ENCODE measurements around the gene PNPLA7.

Gene PNPLA7

GRCh38 chr9:137438591-137439157 is 111.5 kb downstream of the PNPLA7 start:
- no peaks in the 10 kb centered on the region for H3K4me1 ChIP-seq (ENCODE audit: insufficient read depth, low read length)
- H3K36me3 ChIP-seq (ENCODE audit: insufficient read depth, low read length) = no peaks in the 10 kb centered on the region
- no peaks in the 10 kb centered on the region for H3K9me3 ChIP-seq (ENCODE audit: control insufficient read depth, insufficient read depth, low read length)
- H3K9ac ChIP-seq (ENCODE audit: low read depth, low read length) = no peak overlapping the region

- no peaks in the 10 kb centered on the region for H3K36me3 ChIP-seq (ENCODE audit: insufficient read depth, low read length)
- no peak overlapping the region for H3K9ac ChIP-seq (ENCODE audit: low read depth, low read length)
- no peaks in the 10 kb centered on the region for H3K4me1 ChIP-seq (ENCODE audit: insufficient read depth, low read length)
- H3K9me3 ChIP-seq (ENCODE audit: control insufficient read depth, insufficient read depth, low read length) = no peaks in the 10 kb centered on the region
Observed at GRCh38 chr9:137437691-137438590, 112.3 kb downstream of the PNPLA7 start.

GRCh38 chr9:137436761-137437600 is 113.2 kb downstream of the PNPLA7 start:
- H3K9ac ChIP-seq (ENCODE audit: low read depth, low read length) = no peak overlapping the region

GRCh38 chr9:137435980-137436760 is 114.0 kb downstream of the PNPLA7 start:
- no peaks in the 10 kb centered on the region for H3K4me1 ChIP-seq (ENCODE audit: insufficient read depth, low read length)
- H3K36me3 ChIP-seq (ENCODE audit: insufficient read depth, low read length) = no peaks in the 10 kb centered on the region
- H3K9me3 ChIP-seq (ENCODE audit: control insufficient read depth, insufficient read depth, low read length) = no peaks in the 10 kb centered on the region
- no peak overlapping the region for H3K9ac ChIP-seq (ENCODE audit: low read depth, low read length)

More at GRCh38 chr9:137436761-137437600, 113.2 kb downstream of the PNPLA7 start:
- Histone ChIP-seq H3K9me3 (ENCODE audit: control insufficient read depth, insufficient read depth, low read length) (no peaks in the 10 kb centered on the region), H3K36me3 (ENCODE audit: insufficient read depth, low read length) (no peaks in the 10 kb centered on the region), H3K4me1 (ENCODE audit: insufficient read depth, low read length) (no peaks in the 10 kb centered on the region)

- no peak overlapping the region for H3K9ac ChIP-seq (ENCODE audit: low read depth, low read length)
Observed at GRCh38 chr9:137435381-137435891, 114.8 kb downstream of the PNPLA7 start.

GRCh38 chr9:137434498-137435380 is 115.5 kb downstream of the PNPLA7 start:
- Histone ChIP-seq H3K9ac (ENCODE audit: low read depth, low read length) (no peak overlapping the region), H3K4me1 (ENCODE audit: insufficient read depth, low read length) (no peaks in the 10 kb centered on the region; the same call in 1 of the 2 replicates), H3K36me3 (ENCODE audit: insufficient read depth, low read length) (no peaks in the 10 kb centered on the region), H3K9me3 (ENCODE audit: control insufficient read depth, insufficient read depth, low read length) (no peaks in the 10 kb centered on the region)

More at GRCh38 chr9:137435381-137435891, 114.8 kb downstream of the PNPLA7 start:
- no peaks in the 10 kb centered on the region for H3K36me3 ChIP-seq (ENCODE audit: insufficient read depth, low read length)
- no peaks in the 10 kb centered on the region for H3K9me3 ChIP-seq (ENCODE audit: control insufficient read depth, insufficient read depth, low read length)
- no peaks in the 10 kb centered on the region; the same call in 1 of the 2 replicates for H3K4me1 ChIP-seq (ENCODE audit: insufficient read depth, low read length)

- Histone ChIP-seq H3K9ac (ENCODE audit: low read depth, low read length) (no peak overlapping the region), H3K9me3 (ENCODE audit: control insufficient read depth, insufficient read depth, low read length) (no peaks in the 10 kb centered on the region), H3K36me3 (ENCODE audit: insufficient read depth, low read length) (no peaks in the 10 kb centered on the region), H3K4me1 (ENCODE audit: insufficient read depth, low read length) (no peaks in the 10 kb centered on the region; the same call in 1 of the 2 replicates)
Observed at GRCh38 chr9:137433916-137434431, 116.2 kb downstream of the PNPLA7 start.

- H3K36me3 ChIP-seq (ENCODE audit: insufficient read depth, low read length) = no peaks in the 10 kb centered on the region
- no peaks in the 10 kb centered on the region; the same call in 1 of the 2 replicates for H3K4me1 ChIP-seq (ENCODE audit: insufficient read depth, low read length)
- H3K9ac ChIP-seq (ENCODE audit: low read depth, low read length) = no peak overlapping the region
- no peaks in the 10 kb centered on the region for H3K9me3 ChIP-seq (ENCODE audit: control insufficient read depth, insufficient read depth, low read length)
Observed at GRCh38 chr9:137433349-137433915, 116.8 kb downstream of the PNPLA7 start.

GRCh38 chr9:137432687-137433348 is 117.4 kb downstream of the PNPLA7 start:
- Histone ChIP-seq H3K36me3 (ENCODE audit: insufficient read depth, low read length) (no peaks in the 10 kb centered on the region), H3K4me1 (ENCODE audit: insufficient read depth, low read length) (no peaks in the 10 kb centered on the region; the same call in 1 of the 2 replicates), H3K9me3 (ENCODE audit: control insufficient read depth, insufficient read depth, low read length) (no peaks in the 10 kb centered on the region), H3K9ac (ENCODE audit: low read depth, low read length) (no peak overlapping the region)

- Histone ChIP-seq H3K9ac (ENCODE audit: low read depth, low read length) (no peak overlapping the region), H3K4me1 (ENCODE audit: insufficient read depth, low read length) (no peaks in the 10 kb centered on the region; the same call in 1 of the 2 replicates), H3K36me3 (ENCODE audit: insufficient read depth, low read length) (no peaks in the 10 kb centered on the region), H3K9me3 (ENCODE audit: control insufficient read depth, insufficient read depth, low read length) (no peaks in the 10 kb centered on the region)
Observed at GRCh38 chr9:137431416-137431931, 118.7 kb downstream of the PNPLA7 start.

GRCh38 chr9:137430723-137431415 is 119.3 kb downstream of the PNPLA7 start:
- Histone ChIP-seq H3K36me3 (ENCODE audit: insufficient read depth, low read length) (no peaks in the 10 kb centered on the region), H3K4me1 (ENCODE audit: insufficient read depth, low read length) (no peaks in the 10 kb centered on the region; the same call in 1 of the 2 replicates), H3K9me3 (ENCODE audit: control insufficient read depth, insufficient read depth, low read length) (no peaks in the 10 kb centered on the region), H3K9ac (ENCODE audit: low read depth, low read length) (no peak overlapping the region)

All from ES-I3 (cell line).